Stimulated activated CD8-positive, alpha-beta memory T cell treated with anti-CD3 and anti-CD28 coated beads, Interleukin-15, amount 100 ng/mL, for 4 hours (primary cell): ENCODE data around the gene ACRV1.

ENCODE experiments used
- DNase-seq, 2 donors: peaks; one replicate each; pipeline ENCODE4 v3.0.0-alpha.2; 2020; ENCODE audit warnings: low read depth in 2 of 2

Gene ACRV1

DNA sequence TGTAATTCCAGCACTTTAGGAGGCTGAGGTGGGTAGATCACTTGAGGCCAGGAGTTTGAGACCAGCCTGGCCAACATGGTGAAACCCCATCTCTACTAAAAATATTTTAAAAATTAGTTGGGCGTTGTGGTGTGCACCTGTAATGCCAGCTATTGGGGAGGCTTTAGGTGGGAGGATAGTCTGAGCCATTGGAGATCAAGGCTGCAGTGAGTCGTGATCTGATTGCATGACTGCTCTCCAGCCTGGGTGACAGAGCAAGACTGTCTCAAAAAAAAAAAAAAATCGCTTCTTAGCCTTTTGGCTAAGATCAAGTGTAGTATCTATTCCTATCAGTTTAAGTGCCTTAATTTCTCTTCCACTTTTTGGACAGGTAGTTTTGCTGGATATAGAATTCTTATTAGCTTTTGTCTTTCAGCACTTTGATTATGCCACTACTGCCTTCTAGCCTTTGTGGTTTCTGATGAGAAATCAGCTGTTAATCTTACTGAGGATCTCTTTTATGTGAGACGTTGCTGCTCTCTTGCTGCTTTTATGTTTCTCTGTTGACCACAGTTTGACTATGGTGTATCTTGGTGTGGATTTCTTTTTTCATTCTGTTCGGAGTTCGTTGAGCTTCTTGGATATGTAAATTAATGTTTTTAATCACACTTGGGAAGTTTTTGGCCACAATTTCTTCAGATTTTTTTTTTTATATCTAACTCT is 31.0 kb downstream of the ACRV1 start:
- DNase-seq, result no peak

- DNase-seq, result no peak
Observed at GRCh38 chr11:125645871-125646270, 34.8 kb downstream of the ACRV1 start.

- no peak for DNase-seq
Observed at GRCh38 chr11:125638315-125638714, 42.3 kb downstream of the ACRV1 start.

DNA sequence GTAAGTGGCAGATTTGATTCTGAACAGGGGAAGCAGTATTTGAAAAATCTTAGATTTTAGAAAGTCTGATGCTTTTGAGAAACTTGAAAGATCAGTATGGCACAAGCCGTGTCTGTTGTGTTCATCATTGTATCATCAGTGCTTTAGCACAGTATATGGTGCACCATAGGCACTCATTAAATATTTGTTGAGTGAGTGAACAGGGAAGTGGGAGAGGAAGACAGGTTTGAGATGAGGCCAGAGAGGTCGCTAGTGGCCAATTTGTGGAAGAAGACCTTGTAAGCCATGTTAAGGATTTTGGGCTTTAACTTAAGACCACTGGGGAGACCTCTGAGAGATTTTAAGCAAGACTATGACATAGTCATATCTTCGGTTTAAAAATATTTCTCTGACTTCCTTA is 42.8 kb downstream of the ACRV1 start:
- DNase-seq, result no peak

DNA sequence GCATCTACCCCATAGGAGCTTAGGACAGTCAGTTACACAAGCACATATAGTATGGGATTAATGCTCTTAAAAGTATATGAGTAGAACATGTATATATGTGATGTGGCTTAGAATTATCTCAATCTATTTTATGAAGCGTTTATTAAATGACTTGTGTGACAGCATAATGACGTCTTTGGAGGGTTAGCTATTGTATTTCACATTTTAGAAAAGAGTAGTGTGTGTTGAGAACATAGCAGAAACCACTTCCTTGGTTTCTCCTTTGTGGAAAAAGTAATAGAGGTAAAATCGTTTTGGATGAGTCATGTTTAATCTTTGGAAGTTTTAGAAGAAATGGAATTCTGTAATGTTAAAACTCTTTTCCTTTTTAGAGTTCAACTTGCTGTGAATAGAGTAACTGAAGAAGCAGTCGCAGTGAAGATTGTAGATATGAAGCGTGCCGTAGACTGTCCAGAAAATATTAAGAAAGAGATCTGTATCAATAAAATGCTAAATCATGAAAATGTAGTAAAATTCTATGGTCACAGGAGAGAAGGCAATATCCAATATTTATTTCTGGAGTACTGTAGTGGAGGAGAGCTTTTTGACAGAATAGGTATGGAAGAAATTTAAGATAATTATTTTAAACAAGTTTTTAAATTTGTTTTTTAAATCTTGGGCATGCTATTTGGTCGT is 53.3 kb downstream of the ACRV1 start:
- no peak for DNase-seq

DNA sequence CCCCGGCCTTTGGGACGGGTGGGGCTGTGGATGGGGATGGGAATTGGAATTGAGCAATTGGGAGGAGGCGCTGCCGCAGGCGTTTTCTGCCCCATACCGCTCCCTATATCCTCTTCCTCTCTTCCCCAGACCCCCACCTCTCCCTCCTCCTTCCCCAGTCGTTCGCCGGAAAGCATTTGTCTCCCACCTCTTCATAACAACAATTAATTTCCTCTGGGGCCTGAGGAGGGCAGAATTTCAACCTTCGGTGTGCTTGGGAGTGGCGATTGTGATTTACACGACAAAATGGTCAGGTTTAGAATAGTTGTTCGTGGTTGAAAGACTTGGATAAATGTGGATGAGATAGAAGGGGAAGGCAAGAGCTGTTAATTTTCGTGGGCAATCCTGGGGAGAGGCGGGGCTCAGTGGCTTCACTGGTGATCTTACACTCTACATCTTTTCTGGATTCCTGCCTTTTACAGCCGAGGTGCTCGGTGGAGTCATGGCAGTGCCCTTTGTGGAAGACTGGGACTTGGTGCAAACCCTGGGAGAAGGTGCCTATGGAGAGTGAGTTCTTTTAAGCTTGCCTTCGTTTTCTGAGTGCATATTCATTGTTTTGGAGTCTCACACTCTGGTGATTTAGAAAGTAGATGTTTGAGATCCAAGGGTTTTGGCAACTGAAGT is 54.2 kb downstream of the ACRV1 start:
- DNase-seq, result peak in 1 of 2 donors; percentile 1

DNA sequence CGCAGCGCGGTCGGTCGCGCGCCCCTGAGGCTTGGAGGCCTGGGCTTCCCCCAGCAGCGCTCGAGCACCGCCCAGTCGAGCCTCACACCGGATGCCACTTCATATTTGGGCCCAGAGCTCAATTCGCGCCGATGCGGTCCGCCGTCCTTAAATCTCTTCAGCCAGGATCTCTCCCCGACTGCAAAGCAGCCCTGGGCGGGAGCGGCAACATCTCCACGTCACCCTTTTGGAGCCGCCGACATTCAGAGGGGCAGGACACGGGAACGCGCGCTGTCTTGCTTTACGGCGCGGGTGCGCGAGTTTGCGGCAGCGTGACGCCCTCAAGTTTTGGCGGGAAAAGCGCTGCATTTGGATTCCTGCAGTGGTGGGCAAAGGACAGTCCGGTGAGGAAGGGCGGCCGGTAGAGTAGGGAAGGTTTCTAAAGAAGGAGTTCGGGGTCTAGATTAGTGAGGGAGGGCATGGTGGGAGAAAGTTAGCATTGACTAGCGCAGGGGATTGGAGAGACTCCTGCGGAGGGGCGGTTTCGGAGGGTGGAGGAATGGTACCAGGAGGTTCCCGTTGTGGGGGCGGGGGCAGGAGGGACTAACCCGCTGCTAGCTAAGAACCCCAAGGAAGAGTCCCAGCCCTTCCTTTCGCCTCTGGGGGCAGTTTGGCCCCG is 54.9 kb downstream of the ACRV1 start:
- DNase-seq, result peak; percentile 64 to 68

- DNase-seq, result no peak
Observed at GRCh38 chr11:125625225-125625629, 55.4 kb downstream of the ACRV1 start.

- DNase-seq, result no peak
Observed at GRCh38 chr11:125624756-125625213, 55.9 kb downstream of the ACRV1 start, which contains the start of gene CHEK1. Gene CHEK1, plus strand, starts transcription at chr11:125625163. Its CDS starts 1,606 bp downstream, at chr11:125626769.

DNA sequence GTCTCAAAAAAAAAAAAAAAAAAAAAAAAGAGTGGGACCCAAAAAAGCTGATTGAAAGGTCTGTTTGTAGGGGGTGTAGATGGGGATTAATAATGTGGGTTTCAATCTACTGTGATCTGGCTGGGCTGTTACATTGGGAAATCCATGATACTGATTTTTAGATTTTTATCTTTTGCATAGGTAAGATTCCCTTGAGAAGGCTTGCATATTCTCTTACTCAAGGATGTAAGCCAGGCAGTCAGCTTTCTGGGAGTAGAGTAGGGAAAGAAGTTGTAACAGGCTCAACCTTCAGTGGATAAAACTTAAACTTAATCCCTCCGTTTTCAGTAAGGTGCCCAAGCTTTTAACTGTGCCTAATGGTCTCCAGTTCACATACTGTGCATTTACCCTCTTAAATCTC is 57.6 kb downstream of the ACRV1 start:
- DNase-seq, result no peak

DNA sequence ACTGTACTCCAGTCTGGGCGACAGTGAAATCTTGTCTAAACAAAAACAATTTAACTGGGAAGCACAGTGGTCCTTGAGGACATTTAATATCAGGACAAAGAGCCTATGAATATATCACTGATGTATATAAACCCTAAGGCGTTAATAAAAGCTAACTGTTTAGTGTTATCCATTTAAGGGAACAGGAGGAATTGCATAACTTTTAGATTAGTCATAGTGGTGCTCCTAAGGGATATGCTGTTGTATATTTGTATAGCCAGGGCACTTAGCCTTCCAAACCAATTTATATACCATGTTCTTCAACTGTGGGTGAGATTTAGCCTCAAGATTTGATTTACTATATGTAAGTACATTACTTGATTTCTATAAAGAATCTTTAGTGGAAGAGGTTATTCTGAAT is 58.7 kb downstream of the ACRV1 start:
- no peak for DNase-seq
